Measurements from ENCODE around the gene PCSK9. TPM values are rescaled to one million over a fixed set of nuclear protein-coding genes. Genes with fewer than 3 reads are reported as not detected.

Gene PCSK9
- total RNA-seq, 1 experiment from 2014 or later = 0.26 TPM

- intact Hi-C loops (cut with micrococcal nuclease; ENCODE audit: unreplicated experiment) = no loop called here
- DNase-seq (ENCODE audit: low read depth, low spot score) (no peak), ATAC-seq (no peak)
- H3K9me3 ChIP-seq (ENCODE audit: control insufficient read depth, insufficient read depth, low read depth, low read length) = no peaks in the 10 kb centered on the region
- H3K27me3 ChIP-seq (ENCODE audit: control insufficient read depth, insufficient read depth, low read length) = no peaks in the 10 kb centered on the region
- H3K36me3 ChIP-seq (ENCODE audit: control insufficient read depth, insufficient read depth, low read length) = peaks cover 82% of the 10 kb centered on the region
- no peak for TF ChIP-seq POLR2AphosphoS5 (IDR thresholded peaks at IDR 0.05; ENCODE audit: low read depth, low read length)
- TF ChIP-seq CTCF (IDR thresholded peaks at IDR 0.05) = no peak
- TF ChIP-seq, protein P1, sequence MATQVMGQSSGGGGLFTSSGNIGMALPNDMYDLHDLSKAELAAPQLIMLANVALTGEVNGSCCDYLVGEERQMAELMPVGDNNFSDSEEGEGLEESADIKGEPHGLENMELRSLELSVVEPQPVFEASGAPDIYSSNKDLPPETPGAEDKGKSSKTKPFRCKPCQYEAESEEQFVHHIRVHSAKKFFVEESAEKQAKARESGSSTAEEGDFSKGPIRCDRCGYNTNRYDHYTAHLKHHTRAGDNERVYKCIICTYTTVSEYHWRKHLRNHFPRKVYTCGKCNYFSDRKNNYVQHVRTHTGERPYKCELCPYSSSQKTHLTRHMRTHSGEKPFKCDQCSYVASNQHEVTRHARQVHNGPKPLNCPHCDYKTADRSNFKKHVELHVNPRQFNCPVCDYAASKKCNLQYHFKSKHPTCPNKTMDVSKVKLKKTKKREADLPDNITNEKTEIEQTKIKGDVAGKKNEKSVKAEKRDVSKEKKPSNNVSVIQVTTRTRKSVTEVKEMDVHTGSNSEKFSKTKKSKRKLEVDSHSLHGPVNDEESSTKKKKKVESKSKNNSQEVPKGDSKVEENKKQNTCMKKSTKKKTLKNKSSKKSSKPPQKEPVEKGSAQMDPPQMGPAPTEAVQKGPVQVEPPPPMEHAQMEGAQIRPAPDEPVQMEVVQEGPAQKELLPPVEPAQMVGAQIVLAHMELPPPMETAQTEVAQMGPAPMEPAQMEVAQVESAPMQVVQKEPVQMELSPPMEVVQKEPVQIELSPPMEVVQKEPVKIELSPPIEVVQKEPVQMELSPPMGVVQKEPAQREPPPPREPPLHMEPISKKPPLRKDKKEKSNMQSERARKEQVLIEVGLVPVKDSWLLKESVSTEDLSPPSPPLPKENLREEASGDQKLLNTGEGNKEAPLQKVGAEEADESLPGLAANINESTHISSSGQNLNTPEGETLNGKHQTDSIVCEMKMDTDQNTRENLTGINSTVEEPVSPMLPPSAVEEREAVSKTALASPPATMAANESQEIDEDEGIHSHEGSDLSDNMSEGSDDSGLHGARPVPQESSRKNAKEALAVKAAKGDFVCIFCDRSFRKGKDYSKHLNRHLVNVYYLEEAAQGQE (IDR thresholded peaks at IDR 0.05; ENCODE audit: insufficient read depth in 1 of 2, low read depth in 2 of 2, low read length in 1 of 2) = no peak
- TF ChIP-seq SIN3A (IDR thresholded peaks at IDR 0.05; ENCODE audit: borderline replicate concordance, insufficient read depth, low read depth, low read length) = no peak
- TF ChIP-seq TCF7L2 (IDR thresholded peaks at IDR 0.05; ENCODE audit: low read depth, low read length) = no peak
- BruUV-seq (replicated peaks) = no TSS peak
- CTCF ChIA-PET = no interaction called here
- in situ Hi-C loops (cut with HindIII; ENCODE audit: low pct_unique_long_range_greater_than_20kb, low sequenced_read_pairs) = no loop called here
- POLR2A ChIA-PET = no interaction called here
- no peak overlapping the region for H3K4me3 ChIP-seq (ENCODE audit: low read depth in 2 of 2, low read length in 2 of 2)
- no peak overlapping the region for H3K27ac ChIP-seq (ENCODE audit: low read length)
- no peaks in the 10 kb centered on the region for H3K4me1 ChIP-seq (ENCODE audit: control insufficient read depth, insufficient read depth, low read length)
Measured at GRCh38 chr1:55079651-55080050, 40.3 kb downstream of the PCSK9 start.

GRCh38 chr1:55081188-55081904 lies 42.0 kb downstream of the PCSK9 start:
- TF ChIP-seq TCF7L2 (IDR thresholded peaks at IDR 0.05; ENCODE audit: low read depth, low read length) = no peak
- TF ChIP-seq POLR2AphosphoS5 (IDR thresholded peaks at IDR 0.05; ENCODE audit: low read depth, low read length) = no peak
- TF ChIP-seq, protein P1 (IDR thresholded peaks at IDR 0.05; ENCODE audit: insufficient read depth in 1 of 2, low read depth in 2 of 2, low read length in 1 of 2) = no peak
- TF ChIP-seq SIN3A (IDR thresholded peaks at IDR 0.05; ENCODE audit: borderline replicate concordance, insufficient read depth, low read depth, low read length) = no peak
- no peak for TF ChIP-seq CTCF (IDR thresholded peaks at IDR 0.05)
- POLR2A ChIA-PET = interaction anchor here (0.6 kb wide), 1 partner anchor 30 kb away, joined by 3 read pairs; no protein-coding TSS in a partner anchor
- H3K27me3 ChIP-seq (ENCODE audit: control insufficient read depth, insufficient read depth, low read length) = no peaks in the 10 kb centered on the region
- peaks cover 77% of the 10 kb centered on the region for H3K36me3 ChIP-seq (ENCODE audit: control insufficient read depth, insufficient read depth, low read length)
- intact Hi-C loops (cut with micrococcal nuclease; ENCODE audit: unreplicated experiment) (no loop called here), in situ Hi-C loops (cut with HindIII; ENCODE audit: low pct_unique_long_range_greater_than_20kb, low sequenced_read_pairs) (no loop called here)
- no peak for ATAC-seq
- no peaks in the 10 kb centered on the region for H3K9me3 ChIP-seq (ENCODE audit: control insufficient read depth, insufficient read depth, low read depth, low read length)
- BruUV-seq (replicated peaks) = no TSS peak
- no peak for DNase-seq (ENCODE audit: low read depth, low spot score)
- CTCF ChIA-PET = no interaction called here
- H3K27ac ChIP-seq (ENCODE audit: low read length) = no peak overlapping the region
- H3K4me3 ChIP-seq (ENCODE audit: low read depth in 2 of 2, low read length in 2 of 2) = no peak overlapping the region
- H3K4me1 ChIP-seq (ENCODE audit: control insufficient read depth, insufficient read depth, low read length) = no peaks in the 10 kb centered on the region

Measured in Panc1 (cell line).